Uterus (tissue), 2 donors: ENCODE results near the gene ANKLE2.

ENCODE experiments used
- POLR2A ChIP-seq, 2 donors: fragments of 450-650 bp; IDR thresholded peaks; one replicate each; pipeline ENCODE4 v1.6.1; 2016; ENCODE audit warnings: antibody characterized with exemption in 2 of 2, mild to moderate bottlenecking in 1 of 2, moderate library complexity in 1 of 2
- TF ChIP-seq, protein P1 (sequence below), 4 experiments: fragments of 200-600 bp in 2 of 4; fragments of 450-650 bp in 2 of 4; sonication (generic) in 2 of 4; IDR thresholded peaks; one replicate each; pipeline ENCODE4 v1.5.1; 2016 to 2019; ENCODE audit warnings: antibody characterized with exemption in 4 of 4, mild to moderate bottlenecking in 2 of 4, moderate library complexity in 1 of 4

DNA sequence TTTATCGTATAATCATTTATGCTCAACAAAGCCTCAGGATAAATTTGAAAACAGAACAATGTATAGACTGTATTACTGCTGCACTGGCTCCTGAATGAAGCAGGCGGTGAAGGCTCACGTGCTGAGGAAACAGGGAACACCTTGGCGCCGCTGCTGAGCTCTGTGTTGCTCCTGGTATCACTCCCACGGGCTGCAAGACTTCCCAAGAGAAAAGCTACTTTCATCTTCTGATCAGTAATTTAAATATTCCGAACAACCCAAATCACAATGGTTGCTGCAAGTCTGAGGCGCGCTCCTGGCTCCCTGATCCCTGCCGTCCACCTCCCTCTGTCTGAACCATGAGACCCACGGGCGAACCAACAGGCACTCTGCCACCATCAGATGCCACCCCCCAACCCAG lies 35.2 kb downstream of the ANKLE2 start:
- TF ChIP-seq, protein P1, sequence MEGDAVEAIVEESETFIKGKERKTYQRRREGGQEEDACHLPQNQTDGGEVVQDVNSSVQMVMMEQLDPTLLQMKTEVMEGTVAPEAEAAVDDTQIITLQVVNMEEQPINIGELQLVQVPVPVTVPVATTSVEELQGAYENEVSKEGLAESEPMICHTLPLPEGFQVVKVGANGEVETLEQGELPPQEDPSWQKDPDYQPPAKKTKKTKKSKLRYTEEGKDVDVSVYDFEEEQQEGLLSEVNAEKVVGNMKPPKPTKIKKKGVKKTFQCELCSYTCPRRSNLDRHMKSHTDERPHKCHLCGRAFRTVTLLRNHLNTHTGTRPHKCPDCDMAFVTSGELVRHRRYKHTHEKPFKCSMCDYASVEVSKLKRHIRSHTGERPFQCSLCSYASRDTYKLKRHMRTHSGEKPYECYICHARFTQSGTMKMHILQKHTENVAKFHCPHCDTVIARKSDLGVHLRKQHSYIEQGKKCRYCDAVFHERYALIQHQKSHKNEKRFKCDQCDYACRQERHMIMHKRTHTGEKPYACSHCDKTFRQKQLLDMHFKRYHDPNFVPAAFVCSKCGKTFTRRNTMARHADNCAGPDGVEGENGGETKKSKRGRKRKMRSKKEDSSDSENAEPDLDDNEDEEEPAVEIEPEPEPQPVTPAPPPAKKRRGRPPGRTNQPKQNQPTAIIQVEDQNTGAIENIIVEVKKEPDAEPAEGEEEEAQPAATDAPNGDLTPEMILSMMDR (IDR thresholded peaks at IDR 0.05): no peak
- TF ChIP-seq POLR2A (IDR thresholded peaks at IDR 0.05): no peak
